CD4-positive, alpha-beta T cell treated with Interleukin-1 beta for 1 hour (primary cell): ENCODE data around the gene PLEKHM1.

Experiments used
- DNase-seq, 2 donors: peaks; one replicate each; pipeline ENCODE4 v3.0.0-alpha.2; 2020 to 2022

PLEKHM1 gene

GRCh38 chr17:45425125-45425983 lies 65.2 kb downstream of the PLEKHM1 start:
- DNase-seq, result no peak

- DNase-seq, result no peak
Observed at GRCh38 chr17:45424769-45425124, 65.8 kb downstream of the PLEKHM1 start.

- no peak for DNase-seq
Observed at GRCh38 chr17:45423975-45424335, 66.6 kb downstream of the PLEKHM1 start.

- DNase-seq, result no peak
Observed at GRCh38 chr17:45423304-45423974, 67.1 kb downstream of the PLEKHM1 start.

- no peak for DNase-seq
Observed at GRCh38 chr17:45414990-45415881, 75.3 kb downstream of the PLEKHM1 start.

- DNase-seq, result peak in 1 of 2 donors; percentile 75
Observed at GRCh38 chr17:45413498-45413923, 77.0 kb downstream of the PLEKHM1 start.

- peak in 1 of 2 donors; percentile 22 for DNase-seq
Observed at GRCh38 chr17:45411348-45412105, 79.0 kb downstream of the PLEKHM1 start.

GRCh38 chr17:45410144-45411091 lies 80.1 kb downstream of the PLEKHM1 start:
- DNase-seq, result peak; percentile 57 to 66

- no peak for DNase-seq
Observed at GRCh38 chr17:45409659-45410076, 80.9 kb downstream of the PLEKHM1 start.

GRCh38 chr17:45408611-45409421 lies 81.7 kb downstream of the PLEKHM1 start:
- no peak for DNase-seq

- DNase-seq, result no peak
Observed at GRCh38 chr17:45406107-45406506, 84.4 kb downstream of the PLEKHM1 start.

- DNase-seq, result no peak
Observed at GRCh38 chr17:45405250-45406086, 85.1 kb downstream of the PLEKHM1 start.

- DNase-seq, result no peak
Observed at GRCh38 chr17:45404870-45405249, 85.7 kb downstream of the PLEKHM1 start.

- no peak for DNase-seq
Observed at GRCh38 chr17:45403906-45404490, 86.5 kb downstream of the PLEKHM1 start.

GRCh38 chr17:45402916-45403315 lies 87.6 kb downstream of the PLEKHM1 start:
- no peak for DNase-seq

- DNase-seq, result no peak
Observed at GRCh38 chr17:45398800-45399199, 91.7 kb downstream of the PLEKHM1 start.

GRCh38 chr17:45397796-45398195 lies 92.7 kb downstream of the PLEKHM1 start:
- DNase-seq, result no peak

GRCh38 chr17:45396496-45397205 lies 93.9 kb downstream of the PLEKHM1 start:
- DNase-seq, result no peak
